ENCODE results near the gene C12orf42.
"Not testable (repeated sequence)": the region's sequence is repeated elsewhere in the genome, so short reads cannot be mapped to it uniquely, and the experiment has no call there.

Gene C12orf42

GRCh38 chr12:103494734-103495468, 867 bp downstream of the C12orf42 start:
- no peak for DNase-seq (ENCODE audit: low read depth in 2 of 2)

DNA sequence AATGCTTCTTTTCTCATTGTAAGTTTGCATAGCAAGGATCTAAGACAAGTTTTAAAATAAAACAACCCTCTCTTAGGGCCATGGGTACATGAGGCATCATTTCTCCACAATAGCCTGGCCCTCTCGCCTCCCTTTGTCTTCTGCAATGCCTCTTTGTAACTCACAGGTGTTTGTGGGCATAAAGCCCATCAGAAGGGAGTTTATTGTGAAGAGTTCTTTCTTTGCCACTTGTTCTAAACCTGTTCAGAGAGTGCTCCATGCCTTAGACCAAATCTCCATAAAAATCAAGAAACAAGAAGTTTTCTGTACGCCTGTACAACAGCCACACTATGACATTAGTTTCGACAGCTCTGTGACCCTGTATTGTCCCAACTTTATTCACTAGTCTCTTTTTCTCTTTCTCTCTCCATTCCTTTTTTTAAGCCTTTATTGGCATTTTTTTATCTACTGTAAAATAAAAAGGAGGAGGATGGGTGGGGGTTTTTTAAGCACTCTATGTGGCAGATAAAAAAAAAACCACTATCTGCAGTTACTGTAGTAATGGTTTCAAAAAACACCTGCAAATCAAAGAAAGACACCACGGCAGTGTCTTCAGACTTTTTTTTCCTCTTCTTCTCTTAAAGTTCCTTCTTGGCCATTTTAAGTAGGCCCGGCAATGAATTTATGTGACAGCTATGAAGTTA, 1.6 kb downstream of the C12orf42 start:
- no peak for DNase-seq (ENCODE audit: low read depth in 2 of 2)

GRCh38 chr12:103493199-103493598, 2.6 kb downstream of the C12orf42 start:
- no peak for DNase-seq (ENCODE audit: low read depth in 2 of 2)

DNA sequence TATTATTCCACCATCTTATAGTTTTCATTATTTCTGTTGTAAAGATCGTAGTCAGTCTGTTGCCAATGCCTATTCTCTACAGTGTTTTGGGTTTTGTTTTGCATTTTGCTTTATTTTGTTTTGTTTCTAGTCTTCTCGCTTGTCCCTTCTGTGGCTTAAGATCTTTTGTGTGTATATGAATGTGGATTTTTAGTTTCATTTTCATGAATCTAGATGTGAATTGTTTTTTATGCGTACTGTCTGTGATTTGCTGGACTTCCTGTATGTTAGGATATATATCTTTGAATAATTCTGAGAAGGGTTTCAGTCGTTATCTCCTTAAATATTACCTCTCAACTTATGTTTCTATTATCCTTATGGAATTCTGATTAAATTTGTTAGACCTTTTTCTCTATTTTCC, 13.4 kb downstream of the C12orf42 start:
- no peak for DNase-seq (ENCODE audit: low read depth in 2 of 2)

DNA sequence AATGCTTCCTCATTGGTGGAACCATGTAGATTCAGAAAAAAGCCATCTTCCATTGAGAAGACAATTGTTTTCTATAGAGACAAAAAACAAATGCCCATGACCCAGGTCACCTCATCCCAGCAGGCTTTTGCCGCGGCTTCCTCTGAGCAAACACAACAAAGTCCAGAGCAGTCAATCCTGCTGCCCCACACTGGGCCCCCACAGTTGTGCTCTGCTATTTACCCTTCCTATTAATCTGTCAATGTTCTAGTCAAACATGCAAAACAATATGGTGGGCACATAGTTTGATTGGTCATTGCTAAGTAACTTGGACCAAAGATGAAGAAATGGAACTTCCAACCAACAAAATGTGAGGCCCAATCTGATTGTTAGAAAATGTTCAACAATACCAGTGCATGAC, 20.7 kb downstream of the C12orf42 start:
- no peak for DNase-seq (ENCODE audit: low read depth in 2 of 2)

DNA sequence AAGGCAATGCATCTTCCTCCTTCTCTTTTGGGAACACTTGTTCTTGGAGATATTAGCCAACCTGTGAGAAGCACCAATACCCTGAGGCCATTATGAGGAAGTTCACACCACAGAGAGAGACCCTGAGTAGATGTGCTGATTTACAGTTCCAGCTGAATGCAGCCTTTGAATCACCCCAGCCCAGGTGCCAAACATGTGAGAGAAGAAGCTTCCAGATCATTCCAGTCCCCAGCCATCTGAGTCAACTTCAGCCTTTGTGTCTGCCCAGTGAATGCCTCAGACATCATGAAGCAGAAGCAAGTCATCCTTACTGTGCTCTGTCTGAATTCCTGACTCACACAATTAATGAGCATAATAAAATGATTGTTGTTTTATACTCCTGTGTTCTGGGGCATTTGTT, 25.1 kb downstream of the C12orf42 start:
- no peak for DNase-seq (ENCODE audit: low read depth in 2 of 2)

GRCh38 chr12:103469719-103470118, 26.0 kb downstream of the C12orf42 start:
- no peak for DNase-seq (ENCODE audit: low read depth in 2 of 2)

DNA sequence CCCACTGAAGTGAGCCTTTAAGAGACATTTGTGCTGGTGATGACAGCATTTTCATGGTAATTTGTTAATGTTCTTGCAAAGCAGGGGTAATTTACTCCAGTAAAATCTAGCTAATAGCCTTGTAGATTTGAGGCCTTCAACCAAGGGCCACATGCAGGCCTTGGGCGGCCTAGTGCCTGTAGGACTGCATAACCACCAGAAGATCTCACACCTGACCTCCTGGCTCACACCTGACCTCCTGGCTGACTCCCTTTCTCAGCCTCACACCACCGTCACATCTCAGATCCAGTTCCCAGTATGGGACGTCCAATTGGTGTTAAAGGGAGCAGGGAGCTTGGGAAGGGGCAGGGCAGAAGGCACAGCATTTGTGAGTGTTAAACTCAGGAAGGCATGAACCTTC, 26.9 kb downstream of the C12orf42 start:
- no peak for DNase-seq (ENCODE audit: low read depth in 2 of 2)

DNA sequence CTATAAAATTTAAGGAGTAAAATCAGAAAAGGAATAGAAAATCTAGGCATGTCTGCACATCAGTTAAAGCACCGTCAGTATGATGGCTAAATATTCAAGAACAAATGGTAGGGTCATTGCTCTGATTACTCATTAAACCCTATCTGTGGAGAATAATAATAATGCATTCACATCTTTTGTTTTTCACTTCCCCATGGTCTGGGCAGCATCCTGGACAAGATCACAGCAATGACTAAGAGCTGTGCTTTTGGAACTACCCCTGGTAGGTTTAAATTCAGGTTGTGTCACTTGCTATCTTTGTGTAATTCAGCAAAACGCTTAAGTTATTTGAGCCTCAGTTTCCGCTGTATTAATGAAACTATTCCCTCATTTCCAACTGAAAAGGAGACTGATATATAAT, 33.1 kb downstream of the C12orf42 start:
- DNase-seq (ENCODE audit: low read depth in 2 of 2): no peak

DNA sequence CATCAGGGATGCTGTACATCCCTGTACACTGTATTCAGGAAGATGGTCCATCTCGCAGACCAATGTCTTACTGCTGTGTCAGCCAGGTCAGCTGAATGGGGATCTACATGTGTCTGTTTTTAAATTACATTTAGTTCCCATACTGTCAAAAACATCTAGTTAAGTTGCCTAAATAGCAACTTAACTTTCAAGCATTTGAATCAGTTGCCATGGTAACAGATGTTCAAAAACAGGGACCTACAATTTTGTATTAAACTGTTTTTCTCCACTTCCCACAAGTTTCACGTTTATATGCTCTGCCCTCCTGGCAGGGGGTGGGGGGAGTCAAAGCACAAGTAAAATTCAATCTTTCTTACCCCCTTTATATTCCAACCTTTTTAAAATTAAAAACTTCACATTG, 38.3 kb downstream of the C12orf42 start:
- no peak for DNase-seq (ENCODE audit: low read depth in 2 of 2)

- no peak for DNase-seq (ENCODE audit: low read depth in 2 of 2)
These were observed 39.8 kb downstream of the C12orf42 start for GRCh38 chr12:103456006-103456405.

- no peak for DNase-seq (ENCODE audit: low read depth in 2 of 2)
These were observed 40.6 kb downstream of the C12orf42 start for GRCh38 chr12:103455020-103455763.

DNA sequence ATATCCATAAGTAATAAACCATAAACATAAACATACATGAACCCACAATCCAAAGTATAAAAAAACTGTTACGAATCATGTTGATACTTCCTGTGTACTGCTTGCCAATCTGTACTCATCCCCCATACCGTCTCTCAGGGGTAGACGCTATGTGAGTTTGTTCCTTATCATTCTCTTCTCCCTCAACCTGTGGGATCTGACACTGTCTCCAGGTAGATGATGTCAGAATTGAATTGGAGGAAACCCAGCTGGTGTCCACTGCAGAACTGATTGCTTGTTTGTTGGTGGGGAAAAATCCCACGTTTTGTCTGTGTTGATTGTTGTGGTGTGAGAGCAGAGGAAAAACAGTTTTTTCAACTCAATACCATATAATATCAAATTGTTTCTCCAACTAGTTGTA, 50.8 kb downstream of the C12orf42 start:
- no peak for DNase-seq (ENCODE audit: low read depth in 2 of 2)

DNA sequence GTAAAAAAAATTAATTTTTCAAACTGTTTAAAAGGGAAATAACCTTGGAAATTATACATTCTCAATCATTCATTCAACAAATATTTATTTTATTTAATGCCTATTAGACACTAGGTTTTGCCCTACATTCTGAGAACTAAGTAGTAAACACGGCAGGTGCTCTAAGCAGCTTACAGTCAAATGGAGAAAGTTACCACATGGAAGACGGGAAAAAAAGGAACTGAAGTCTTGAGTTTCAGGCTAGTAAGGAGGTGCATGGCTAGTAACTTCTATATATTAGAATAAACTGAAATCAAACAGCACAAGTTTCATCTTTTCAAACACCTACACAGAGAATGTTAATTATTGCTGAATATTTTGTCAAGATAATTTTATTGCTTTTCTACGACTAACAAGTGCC, 52.9 kb downstream of the C12orf42 start:
- DNase-seq (ENCODE audit: low read depth in 2 of 2): no peak

GRCh38 chr12:103442182-103442555, 53.6 kb downstream of the C12orf42 start:
- DNase-seq (ENCODE audit: low read depth in 2 of 2): no peak

DNA sequence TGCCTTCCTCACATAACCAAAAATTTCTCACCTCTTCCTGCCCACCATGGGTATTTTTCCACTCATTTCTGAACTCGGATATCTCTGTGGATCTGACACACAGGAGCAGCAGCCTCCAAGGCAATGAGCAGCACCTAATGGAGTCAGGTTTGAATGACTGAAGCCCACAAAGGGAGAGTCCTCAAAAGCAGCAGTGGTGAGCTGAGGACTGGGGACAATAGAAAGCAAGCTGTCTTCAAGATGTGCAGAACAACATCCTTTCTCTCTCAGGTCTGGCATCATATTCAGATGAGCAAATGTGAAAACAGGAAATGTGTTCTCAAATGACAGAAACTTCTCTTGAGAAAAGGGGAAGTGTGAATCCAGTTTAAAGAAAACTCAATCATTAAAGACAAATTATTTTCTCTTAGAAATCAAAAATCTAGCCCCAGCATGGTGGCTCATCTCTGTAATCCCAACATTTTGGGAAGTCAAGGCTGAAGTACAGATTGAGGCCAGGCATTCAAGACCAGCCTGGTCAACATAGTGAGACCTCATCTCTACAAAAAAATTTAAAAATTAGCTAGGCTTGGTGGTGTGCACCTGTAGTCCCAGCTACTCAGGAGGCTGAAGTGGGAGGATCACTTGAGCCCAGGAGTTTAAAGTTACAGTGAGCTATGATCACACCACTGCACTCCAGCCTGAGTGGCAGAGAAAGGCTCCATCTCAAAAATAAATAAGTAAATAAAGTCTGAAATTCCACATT, 54.2 kb downstream of the C12orf42 start:
- DNase-seq (ENCODE audit: low read depth in 2 of 2): peak in 1 of 2 donors; percentile 4

- not testable (repeated sequence) for DNase-seq (ENCODE audit: low read depth in 2 of 2)
These were observed 61.3 kb downstream of the C12orf42 start for GRCh38 chr12:103434165-103435105.

GRCh38 chr12:103431950-103432349, 63.8 kb downstream of the C12orf42 start:
- DNase-seq (ENCODE audit: low read depth in 2 of 2): no peak

DNA sequence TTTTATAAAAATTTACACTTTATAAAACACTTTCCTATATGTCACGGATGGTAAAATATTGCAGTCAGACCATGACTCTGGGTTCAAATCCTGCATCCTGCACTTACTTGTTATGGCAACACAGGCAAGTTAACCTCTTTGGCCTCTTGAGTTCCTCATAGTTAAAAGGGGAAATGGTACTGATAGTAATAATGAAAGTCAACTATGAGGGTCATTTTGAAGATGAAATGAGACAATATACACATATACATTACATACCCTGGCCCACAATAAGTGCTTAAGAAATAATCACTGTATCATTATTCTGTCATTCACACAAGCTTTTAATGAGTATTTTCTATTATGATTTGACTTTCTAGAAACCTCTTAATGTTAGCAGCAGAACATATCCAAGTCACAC, 64.4 kb downstream of the C12orf42 start:
- DNase-seq (ENCODE audit: low read depth in 2 of 2): no peak

- not testable (repeated sequence) for DNase-seq (ENCODE audit: low read depth in 2 of 2)
These were observed 70.1 kb downstream of the C12orf42 start for GRCh38 chr12:103425674-103426073.

Data from stimulated activated CD8-positive, alpha-beta memory T cell treated with anti-CD3 and anti-CD28 coated beads, Interleukin-2, amount 100 ng/mL, for 48 hours (primary cell).